K562 (cell line): Measurements from ENCODE around the gene ATAD3C. TPM values are rescaled to one million over a fixed set of nuclear protein-coding genes. Genes with fewer than 3 reads are reported as not detected.

Experiments
- BCOR ChIP-seq: fragments of 450-650 bp; IDR thresholded peaks from 2 replicates; pipeline ENCODE4 v1.6.1; 2016
- HMGXB4 ChIP-seq: sonication (generic); formaldehyde crosslinking; IDR thresholded peaks from 2 replicates; pipeline ENCODE4 v1.8.1; 2023; ENCODE audit warnings: mild to moderate bottlenecking, missing genetic modification reagents
- IRF9 ChIP-seq: fragments of 450-650 bp; IDR thresholded peaks from 2 replicates; pipeline ENCODE4 v1.6.1; 2016; ENCODE audit warnings: missing biosample characterization, missing genetic modification characterization
- MECOM ChIP-seq: fragments of 250-450 bp; sonication (Bioruptor Pico); IDR thresholded peaks from 2 replicates; pipeline ENCODE4 v1.8.0; 2022; ENCODE audit warnings: inconsistent platforms
- NR1H2 ChIP-seq: sonication (generic); formaldehyde crosslinking; IDR thresholded peaks from 2 replicates; pipeline ENCODE4 v1.4.0; 2020; ENCODE audit warnings: mild to moderate bottlenecking, missing genetic modification reagents
- REST ChIP-seq, 2 experiments: fragments of 450-650 bp; formaldehyde crosslinking in 1 of 2; IDR thresholded peaks; 2 replicates each; pipeline versions ENCODE4 v1.4.0 to v1.6.1; 2014 to 2020; ENCODE audit warnings: mild to moderate bottlenecking in 2 of 2, borderline replicate concordance in 1 of 2, low read depth in 1 of 2
- SMARCC2 ChIP-seq: fragments of 450-650 bp; IDR thresholded peaks from 2 replicates; pipeline ENCODE4 v1.6.1; 2017; ENCODE audit warnings: antibody characterized with exemption, moderate library complexity, mild to moderate bottlenecking, low read depth
- SP1 ChIP-seq: sonication (generic); formaldehyde crosslinking; IDR thresholded peaks from 2 replicates; pipeline ENCODE4 v1.8.1; 2022; ENCODE audit warnings: mild to moderate bottlenecking, missing genetic modification reagents
- SP2 ChIP-seq: IDR thresholded peaks from 2 replicates; pipeline ENCODE4 v1.6.1; 2011; ENCODE audit warnings: mild to moderate bottlenecking, low read depth, low read length, moderate library complexity; ENCODE audit not compliant: poor library complexity, severe bottlenecking; ENCODE audit errors: extremely low read depth
- ZBTB2 ChIP-seq: fragments of 450-650 bp; IDR thresholded peaks from 2 replicates; pipeline ENCODE4 v1.6.1; 2016; ENCODE audit warnings: antibody characterized with exemption
- ZNF398 ChIP-seq: fragments of 250-450 bp; sonication (Bioruptor Pico); IDR thresholded peaks from 2 replicates; pipeline ENCODE4 v1.8.0; 2021; ENCODE audit warnings: moderate library complexity, mild to moderate bottlenecking, inconsistent platforms
- ZNF699 ChIP-seq: fragments of 250-450 bp; sonication (Bioruptor Pico); IDR thresholded peaks from 2 replicates; pipeline ENCODE4 v1.8.0; 2021; ENCODE audit warnings: mild to moderate bottlenecking, moderate library complexity; ENCODE audit not compliant: insufficient replicate concordance
- polyA plus RNA-seq, 8 experiments: library from polyadenylated mRNA; depleted of rRNA in 4 of 8; stranded (reverse) in 5 of 8; unstranded in 3 of 8; fragments of >200 nt; fragmentation: Nextera tagmentation in 2 of 8; fragmentation: Illumina TruSeq in 1 of 8; extraction: Ambion mirVana in 2 of 8; extraction: Trizol in 1 of 8; gene quantifications; 2 replicates each; pipeline versions ENCODE4 v1.2.1 to v1.2.3, GENCODE V29; 2011 to 2014; ENCODE audit warnings: inconsistent platforms in 1 of 8, missing spikeins in 1 of 8
- total RNA-seq, 7 experiments: library from RNA; depleted of rRNA in 6 of 7; stranded (reverse); fragments of >200 nt in 6 of 7; fragmentation: Illumina TruSeq in 2 of 7; extraction: Trizol in 2 of 7; gene quantifications; 2 replicates each; pipeline versions ENCODE4 v1.2.1 to v1.2.3, GENCODE V29; 2011 to 2021; ENCODE audit warnings: low replicate concordance in 1 of 7

Gene ATAD3C
- total and polyA plus RNA-seq, 9 of the 15 experiments (the other 6 are each of a cell fraction or from before 2014, with no cell fraction given): 0.03 to 0.18 TPM; not detected in 7

- peak; percentile 23; the same call in 1 of the 2 replicates for TF ChIP-seq ZBTB2
- no peak for TF ChIP-seq SP1 (CRISPR knock-in tag)
- no peak for TF ChIP-seq HMGXB4
- TF ChIP-seq MECOM (CRISPR knock-in tag): no peak
- TF ChIP-seq BCOR: no peak
- TF ChIP-seq SP2: peak; percentile 9
- no peak for TF ChIP-seq SMARCC2
- no peak for TF ChIP-seq NR1H2 (CRISPR knock-in tag)
- no peak for TF ChIP-seq ZNF398 (CRISPR knock-in tag)
- no peak for TF ChIP-seq REST (IDR thresholded peaks at IDR 0.05; ENCODE audit: borderline replicate concordance)
- no peak for TF ChIP-seq REST (CRISPR knock-in tag; IDR thresholded peaks at IDR 0.05; ENCODE audit: low read depth)
- TF ChIP-seq IRF9 (tag): no peak
- TF ChIP-seq ZNF699 (CRISPR knock-in tag): no peak
Measured at GRCh38 chr1:1406101-1406820, 43.2 kb upstream of the ATAD3C start (continued).
